Ammon's horn (tissue), 1 donor: Measurements from ENCODE around the gene CTAG1A.
"Not testable (repeated sequence)": the region's sequence is repeated elsewhere in the genome, so short reads cannot be mapped to it uniquely, and the experiment has no call there.

ENCODE experiments used
- DNase-seq: peaks from one replicate; pipeline ENCODE4 v3.0.0-alpha.2; 2016; ENCODE audit warnings: low spot score

CTAG1A gene

DNA sequence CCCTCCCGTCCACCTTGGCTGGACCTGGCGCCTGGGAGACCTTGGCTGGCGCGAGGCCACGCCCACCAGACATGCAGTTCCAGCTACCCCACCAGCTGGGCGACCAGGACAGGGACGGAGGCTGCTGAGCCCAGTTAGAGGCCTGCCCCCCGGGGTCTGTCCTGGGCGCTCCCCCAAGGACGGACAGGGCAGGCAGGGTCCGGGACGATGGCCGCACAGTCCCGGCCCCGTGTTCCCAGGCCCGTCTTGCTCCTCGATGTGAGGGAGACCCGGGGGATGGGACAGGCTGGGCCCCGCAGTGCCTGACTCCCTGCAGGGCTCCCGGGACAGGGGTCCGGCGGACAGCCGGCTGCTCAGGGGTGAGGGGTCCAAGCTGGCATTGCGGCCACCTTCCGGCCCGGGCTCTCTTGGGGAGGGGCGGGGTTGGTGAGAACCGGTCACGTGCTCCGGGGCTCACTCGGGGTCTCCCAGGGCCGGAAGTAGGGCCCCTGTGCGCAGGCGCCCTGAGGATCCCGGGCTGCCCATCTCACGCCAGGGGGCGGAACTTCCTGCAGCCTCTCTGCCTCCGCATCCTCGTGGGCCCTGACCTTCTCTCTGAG lies at the start of gene CTAG1A:
Gene CTAG1A, plus strand, starts transcription at position 549 of the 599 bp plus-strand sequence. CDS start 74 bp downstream, outside the sequence.
- not testable (repeated sequence) for DNase-seq

DNA sequence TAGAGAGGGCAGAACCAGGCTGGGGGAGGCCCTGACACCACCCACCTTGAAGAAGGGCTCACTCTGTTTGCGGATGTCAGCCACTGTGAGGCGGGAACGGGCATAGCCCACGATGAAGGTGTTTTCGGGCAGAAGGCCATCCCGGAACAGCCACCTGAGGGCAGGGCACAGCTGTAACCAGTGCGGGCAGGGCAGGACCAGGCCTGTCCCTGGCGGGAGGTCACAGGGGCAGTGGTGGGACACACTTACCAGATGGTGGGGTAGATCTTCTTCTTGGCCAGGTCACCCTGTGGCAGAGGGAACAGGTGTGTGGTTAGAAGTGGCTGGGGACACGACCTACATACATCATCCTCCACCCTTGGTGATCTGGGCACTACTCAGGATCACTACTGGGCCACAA lies 49.0 kb upstream of the CTAG1A start:
- no peak for DNase-seq

DNA sequence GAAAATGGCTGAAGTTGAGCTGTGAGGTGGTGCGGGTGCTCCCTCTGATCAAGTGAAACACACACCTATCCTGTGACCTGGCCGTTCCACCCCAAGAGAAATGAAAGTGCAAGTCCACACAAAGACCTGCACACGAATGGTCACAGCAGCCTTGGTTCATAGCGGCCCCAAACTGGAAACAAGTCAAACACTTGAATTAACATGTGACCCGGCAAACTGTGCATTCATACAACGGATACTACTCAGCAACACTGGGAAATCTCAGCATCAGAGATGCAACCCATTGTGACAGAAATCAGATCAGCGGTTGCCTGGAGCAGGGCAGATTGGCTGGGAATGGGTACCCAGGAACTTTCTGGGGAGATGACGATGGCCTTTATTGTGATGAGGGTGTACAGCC lies 45.9 kb upstream of the CTAG1A start:
- no peak for DNase-seq

DNA sequence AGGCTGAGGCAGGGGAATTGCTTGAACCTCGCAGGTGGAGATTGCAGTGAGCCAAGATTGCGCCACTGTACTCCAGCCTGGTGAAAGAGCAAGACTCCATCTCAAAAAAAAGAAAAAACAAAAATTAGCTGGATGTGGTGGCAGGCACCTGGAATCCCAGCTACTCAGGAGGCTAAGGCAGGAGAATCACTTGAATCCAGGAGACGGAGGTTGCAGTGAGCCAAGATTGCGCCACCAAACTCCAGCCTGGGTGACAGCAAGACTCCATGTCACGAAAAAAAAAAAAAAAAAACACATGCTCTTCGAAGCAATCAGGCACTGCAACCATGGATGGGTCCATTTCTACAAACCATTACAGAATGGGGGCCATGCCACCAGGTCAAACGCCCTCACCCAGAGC lies 44.6 kb upstream of the CTAG1A start:
- not testable (repeated sequence) for DNase-seq

DNA sequence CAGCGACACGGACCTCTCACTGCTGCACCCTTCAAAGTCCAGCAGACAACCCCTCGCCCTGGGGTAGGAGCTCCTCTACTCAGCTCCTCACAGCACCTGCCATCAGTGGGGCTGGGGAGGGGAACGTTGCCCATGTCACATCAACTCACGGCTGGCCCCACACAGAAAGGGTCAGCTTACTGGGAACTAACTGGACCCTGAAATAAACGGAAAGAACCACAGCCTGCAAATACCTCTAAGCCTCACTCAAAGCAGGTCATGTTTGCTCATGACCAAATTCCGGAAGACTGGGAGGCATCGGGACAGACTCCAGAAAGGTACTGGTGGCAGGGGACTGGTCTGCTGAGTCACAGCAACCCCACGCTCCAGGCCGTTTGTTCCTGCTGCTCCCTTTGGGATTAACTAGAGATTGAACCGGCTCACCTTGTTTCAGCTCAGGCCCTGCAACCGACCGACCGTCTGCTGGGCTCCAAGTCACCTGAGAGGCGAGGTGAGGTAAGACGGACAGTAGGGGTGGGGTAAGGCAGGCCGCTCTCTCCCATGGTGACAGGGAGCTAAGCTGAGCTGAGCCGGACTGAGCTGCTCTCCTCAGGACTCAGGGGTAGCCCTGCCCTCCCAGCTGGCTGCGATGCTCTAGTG lies 43.9 kb upstream of the CTAG1A start:
- DNase-seq, result no peak

DNA sequence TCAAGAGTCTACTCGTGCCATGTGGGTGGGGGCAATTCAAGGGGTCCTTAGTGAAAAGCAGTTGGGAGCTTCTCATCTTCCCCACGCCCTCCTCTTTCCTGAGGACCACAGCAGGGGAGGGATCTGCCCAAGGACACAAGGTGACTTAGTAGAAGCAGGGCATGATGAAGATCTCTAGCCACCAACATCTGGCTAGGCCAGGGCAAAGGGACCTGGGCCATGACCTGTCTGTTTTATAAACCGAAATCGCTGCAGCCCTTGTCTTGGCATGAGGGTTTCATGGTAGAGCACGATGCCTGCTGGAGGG lies 43.4 kb upstream of the CTAG1A start:
- DNase-seq, result no peak

DNA sequence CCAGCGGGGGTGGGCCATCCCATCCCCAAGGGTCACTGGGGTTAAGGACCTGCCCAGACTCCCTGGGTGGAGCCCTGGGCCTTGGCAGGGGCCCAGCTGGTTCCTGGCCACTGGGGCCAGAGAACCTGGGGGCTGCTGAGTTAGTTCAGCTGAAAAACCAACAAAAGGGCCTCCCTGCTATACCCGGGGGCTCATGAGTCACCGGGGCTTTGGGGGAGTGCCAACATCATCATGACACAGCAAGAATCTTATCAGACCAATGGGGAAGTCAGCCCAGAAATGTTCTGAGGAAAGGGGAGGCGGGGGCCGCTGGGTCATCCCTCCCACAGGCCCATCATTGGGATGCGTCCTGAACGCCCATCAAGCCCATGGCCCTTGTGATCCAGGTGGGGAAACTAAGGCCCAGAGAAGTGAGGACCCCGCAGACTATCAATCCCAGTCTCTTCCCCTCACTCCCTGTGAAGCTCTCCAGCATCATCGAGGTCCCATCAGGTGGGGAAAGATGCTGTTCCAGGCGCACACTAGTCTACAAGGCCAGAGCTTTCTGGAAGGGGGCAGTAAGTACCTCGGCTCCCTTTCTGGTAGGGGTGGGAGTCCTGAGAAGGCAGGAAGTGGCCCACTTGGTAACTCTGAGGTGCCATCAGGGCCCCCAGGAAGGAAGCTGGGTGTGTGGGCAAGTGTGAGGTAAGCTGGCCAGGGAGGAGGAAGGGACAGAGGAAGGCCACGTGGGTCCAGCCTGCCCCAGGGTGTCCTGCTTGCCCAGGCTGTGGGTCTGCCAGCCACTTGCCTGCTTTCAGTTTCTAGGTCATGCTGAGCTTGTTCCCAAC lies 42.8 kb upstream of the CTAG1A start:
- peak; percentile 69 for DNase-seq

DNA sequence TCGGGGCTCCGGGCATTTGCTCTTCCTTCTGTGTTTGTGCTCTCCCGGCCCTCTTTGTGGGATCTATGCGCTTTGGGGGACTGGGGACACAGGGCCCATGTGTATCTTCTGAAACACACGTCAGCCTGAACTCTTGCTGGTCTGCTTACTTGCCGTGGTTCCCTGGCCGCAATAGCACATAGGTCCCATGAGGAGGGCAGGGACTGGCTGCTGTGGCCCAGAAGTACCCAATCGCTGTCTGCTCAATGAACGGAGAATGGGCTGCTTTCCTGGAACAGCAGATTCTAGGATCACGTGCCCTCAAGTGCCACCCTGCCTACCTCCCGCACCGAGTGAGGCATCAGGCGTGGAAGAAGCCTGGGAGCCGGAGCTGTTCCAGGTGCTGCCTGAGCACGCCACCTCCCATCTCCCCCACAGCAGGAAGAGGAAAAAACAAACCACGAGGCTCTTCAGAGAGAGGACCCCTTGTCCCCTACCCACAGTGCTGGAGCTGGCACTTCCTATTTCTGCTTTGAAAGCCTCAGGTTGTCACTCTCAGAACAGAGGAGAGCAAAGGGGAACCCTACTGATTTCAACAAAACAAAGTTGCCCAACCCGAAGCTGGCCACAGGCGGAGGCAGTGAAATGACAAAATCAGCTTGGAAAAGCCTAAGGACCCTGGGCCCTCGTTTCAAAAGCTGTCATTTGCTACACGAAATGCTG lies 42.1 kb upstream of the CTAG1A start:
- no peak for DNase-seq

DNA sequence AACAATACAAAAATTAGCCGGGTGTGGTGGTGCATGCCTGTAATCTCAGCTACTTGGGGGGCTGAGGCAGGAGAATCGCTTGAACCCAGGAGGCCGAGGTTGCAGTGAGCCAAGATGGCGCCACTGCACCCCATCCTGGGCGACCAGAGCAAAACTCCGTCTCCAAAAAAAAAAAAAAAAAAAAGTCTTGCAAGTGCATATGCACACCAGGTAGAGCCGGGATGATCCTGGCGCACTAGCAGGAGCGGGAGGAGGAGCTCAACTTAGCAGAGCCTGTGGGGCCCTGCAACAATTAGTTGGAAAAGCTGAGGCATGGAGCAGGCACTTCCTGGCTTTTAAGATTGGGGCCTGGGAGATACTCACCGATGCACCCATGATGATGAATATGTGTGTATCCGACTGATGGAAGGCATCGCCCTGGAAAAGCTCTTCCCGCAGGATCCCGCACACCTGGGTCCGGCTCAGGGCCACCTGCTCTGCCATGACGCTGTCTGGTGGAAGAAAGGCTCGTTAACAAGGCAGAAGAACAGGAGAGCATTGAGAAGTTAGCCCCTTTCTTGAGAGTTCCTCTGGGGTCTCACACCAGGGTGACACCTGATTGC lies 39.2 kb upstream of the CTAG1A start:
- DNase-seq, result no peak

DNA sequence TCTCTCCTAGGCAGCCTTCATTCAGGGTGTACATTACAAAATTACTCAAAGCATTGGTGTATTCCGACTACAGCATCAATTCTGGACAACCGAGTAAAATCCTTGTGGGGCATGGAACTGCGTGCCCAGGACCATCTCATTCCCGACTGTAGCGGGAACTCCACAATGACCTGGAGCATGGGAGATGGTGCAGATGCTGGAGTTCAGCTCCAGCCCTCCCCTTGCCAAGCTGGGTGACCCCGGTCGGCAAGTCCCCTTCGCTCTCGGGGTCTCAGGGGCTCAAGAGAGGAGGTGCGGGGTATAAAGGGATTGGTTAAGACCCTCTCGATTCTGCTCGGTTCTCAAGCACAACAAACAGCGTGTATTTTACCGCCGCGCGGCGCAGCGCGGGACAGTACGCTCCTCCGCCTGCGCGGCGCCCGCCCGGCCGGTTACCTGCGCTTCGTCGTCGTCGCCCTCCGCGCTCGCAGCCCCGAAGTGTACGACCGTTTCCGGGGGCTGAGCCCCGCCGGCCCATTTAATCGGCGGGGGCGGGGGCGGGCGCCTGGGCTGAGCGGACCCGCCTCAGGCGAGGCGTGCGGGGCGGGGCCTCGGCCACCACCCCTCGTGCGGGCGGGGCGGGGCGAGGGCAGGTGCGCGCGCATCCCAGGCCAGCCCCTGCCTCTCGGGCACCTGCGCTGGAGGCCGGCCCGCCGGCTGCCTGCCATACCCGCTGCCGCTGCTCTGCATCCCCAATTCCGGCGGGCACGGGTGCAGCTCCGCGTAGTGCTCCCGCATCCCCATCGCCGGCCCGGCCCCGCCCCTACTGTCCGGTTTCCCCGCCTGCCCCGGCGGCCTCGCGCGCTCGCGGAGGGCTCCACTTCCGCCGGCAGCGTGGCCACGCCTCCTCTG lies 38.3 kb upstream of the CTAG1A start, which contains the start of gene G6PD:
Gene G6PD, minus strand, starts transcription at position 493 of the 891 bp plus-strand sequence. CDS start 691 bp downstream, outside the sequence.
- peak; percentile 68 for DNase-seq

DNA sequence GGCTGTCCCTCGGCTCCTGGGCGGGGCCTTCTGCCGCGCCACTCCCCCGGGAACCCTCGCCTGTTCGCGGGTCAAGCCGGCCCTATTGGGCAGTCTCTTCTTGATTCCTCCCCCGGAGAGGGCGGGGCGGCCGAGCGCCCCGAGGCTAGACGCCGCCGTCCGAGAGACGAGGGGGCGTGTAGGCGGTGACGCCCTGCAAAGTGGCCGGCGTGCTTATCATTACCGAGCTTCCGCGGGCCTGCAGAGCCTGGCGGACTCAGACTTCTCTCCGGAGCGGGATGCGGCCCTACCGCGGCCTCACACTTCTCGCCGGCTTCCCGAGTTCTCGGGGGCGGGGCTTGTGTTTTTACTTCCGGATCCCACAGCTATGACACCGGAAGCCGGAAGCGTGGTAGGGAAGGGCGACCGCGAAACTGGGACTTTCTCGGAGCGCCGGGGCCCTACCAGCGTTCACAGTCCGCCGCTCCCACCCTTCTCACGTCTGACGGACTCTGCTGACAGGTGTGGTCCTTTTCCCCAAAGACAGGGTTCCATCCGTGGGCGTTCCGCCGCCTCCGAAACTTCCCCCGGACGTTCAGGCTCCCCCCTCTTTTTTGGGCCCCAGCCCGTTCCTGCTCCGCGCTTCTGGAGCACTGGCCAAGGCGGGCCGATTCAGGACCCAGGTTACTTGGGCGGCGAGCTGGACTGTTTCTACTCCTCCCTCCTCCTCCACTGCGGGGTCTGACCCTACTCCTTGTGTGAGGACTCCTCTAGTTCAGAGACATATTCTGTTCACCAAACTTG lies 37.5 kb upstream of the CTAG1A start, which contains the start of gene IKBKG:
Gene IKBKG, plus strand, starts transcription at position 376 of the 783 bp plus-strand sequence. CDS start 4,383 bp downstream, outside the sequence.
- peak; percentile 94 for DNase-seq

DNA sequence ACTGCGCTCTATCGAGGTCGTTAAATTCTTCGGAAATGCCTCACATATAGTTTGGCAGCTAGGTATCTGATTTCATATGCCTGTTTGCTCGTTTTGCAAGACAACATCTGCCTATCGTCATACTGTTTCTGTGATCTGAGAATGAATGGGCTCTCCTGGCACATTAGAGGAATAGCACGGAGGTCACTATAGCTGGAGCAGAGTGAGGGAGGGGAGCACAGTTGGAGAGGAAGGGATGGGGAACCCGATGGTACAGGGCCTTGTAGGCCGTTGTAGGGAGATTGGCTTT lies 37.0 kb upstream of the CTAG1A start:
- DNase-seq, result no peak

DNA sequence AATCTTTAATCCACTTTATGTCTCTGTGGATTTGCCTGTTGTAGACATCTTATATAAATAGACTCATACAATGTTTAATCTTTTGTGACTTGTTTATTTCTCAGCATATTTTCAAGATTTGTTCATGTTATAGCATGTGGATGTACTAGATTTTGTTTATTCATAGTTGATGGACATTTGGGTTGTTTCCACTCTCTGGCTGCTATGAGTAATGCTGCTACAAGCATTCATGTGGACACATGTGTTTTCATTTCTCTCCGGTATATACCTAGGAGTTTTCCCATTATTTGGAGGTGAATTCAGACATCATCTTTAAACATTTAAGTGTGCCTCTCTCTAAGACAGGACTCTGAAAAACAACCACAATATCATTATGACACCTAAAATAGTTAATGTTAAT lies 35.2 kb upstream of the CTAG1A start:
- no peak for DNase-seq

DNA sequence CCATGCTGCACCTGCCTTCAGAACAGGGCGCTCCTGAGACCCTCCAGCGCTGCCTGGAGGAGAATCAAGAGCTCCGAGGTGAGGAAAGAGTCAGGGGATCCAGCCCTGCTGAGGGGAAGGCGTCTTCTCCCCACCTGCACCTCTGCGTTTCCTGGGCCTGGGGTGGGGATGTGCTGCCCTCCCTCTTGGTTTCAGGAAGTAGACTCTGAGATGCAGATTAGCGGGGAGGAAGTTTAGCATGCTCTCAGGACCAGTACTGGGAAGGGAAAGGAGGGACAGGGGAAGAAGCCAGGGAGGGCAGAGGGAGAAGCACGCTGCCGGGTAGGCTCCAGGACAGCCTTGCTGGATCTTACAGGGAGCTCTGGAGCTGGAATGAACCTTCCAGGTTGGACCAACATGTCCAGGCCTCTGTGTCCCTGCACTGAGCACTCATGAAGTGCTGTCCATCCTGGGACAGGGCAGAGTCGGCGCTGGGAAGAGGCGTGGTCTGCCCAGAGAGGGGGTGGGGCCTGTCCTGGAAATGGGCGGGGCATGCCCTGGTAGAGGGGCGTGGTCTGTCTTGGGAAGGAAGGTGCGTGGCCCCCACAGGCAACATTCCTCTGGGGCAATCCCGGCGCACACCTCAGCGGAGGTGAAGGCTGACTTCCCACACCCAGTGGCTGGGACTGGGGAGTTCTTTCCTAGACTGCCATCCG lies 32.7 kb upstream of the CTAG1A start:
- not testable (repeated sequence) for DNase-seq

DNA sequence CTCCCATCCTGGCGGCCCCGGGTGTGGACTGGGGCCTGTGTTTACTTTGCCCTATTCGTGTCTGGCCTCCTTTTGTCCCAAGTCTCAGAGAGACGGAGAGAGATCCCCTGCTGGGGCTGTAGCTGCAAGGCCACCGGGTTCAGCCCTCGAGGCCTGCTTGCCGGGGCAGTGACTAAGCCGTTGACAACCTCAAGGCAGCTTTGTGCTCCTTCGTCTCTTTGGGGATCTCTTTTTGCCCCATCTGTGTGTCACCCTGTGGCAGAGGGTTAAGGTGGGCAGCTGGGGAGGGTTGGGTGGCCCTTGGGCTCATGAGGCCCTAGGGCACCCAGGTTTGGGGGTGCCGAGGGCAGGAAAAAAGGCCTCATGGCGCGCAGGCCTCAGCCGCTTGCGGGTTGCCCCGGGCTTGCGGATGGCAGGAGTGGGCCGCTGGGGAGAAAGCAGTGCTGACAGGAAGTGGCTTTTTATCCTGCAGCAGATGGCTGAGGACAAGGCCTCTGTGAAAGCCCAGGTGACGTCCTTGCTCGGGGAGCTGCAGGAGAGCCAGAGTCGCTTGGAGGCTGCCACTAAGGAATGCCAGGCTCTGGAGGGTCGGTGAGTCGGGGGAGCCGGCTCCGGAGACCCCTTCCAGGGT lies 26.8 kb upstream of the CTAG1A start:
- not testable (repeated sequence) for DNase-seq

DNA sequence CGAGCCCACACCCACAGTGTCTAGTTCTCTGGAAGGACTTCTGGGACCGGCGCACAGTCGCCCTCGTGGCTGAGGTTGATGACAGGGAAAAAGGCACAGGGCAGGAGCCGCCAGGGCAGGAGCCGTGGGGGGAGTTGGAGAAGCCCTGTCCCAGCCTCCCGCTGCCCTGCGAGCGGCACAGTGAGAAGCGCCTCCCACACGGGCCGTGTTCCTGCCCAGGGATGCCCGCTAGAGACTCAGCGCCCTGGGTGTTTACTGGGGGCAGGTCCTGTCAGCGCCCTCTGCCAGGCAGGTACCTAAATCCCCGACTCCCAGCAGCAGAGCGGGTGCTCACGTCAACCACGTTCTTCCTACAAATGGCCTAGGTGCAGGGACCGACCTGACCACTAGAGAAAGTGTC lies 26.0 kb upstream of the CTAG1A start:
- DNase-seq, result not testable (repeated sequence)

DNA sequence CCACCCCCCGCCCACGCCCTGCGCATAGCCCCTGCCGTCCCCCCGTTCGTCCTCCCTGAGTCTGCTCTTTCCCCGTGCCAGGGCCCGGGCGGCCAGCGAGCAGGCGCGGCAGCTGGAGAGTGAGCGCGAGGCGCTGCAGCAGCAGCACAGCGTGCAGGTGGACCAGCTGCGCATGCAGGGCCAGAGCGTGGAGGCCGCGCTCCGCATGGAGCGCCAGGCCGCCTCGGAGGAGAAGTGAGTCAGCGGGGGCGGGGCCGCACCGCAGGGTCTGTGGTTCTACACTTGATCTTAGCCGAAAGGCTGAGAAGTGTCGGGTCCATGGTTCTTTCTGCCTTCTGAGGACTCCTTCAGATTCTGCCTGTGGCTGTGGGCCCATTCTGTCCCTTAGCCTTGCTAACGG lies 24.6 kb upstream of the CTAG1A start:
- not testable (repeated sequence) for DNase-seq

DNA sequence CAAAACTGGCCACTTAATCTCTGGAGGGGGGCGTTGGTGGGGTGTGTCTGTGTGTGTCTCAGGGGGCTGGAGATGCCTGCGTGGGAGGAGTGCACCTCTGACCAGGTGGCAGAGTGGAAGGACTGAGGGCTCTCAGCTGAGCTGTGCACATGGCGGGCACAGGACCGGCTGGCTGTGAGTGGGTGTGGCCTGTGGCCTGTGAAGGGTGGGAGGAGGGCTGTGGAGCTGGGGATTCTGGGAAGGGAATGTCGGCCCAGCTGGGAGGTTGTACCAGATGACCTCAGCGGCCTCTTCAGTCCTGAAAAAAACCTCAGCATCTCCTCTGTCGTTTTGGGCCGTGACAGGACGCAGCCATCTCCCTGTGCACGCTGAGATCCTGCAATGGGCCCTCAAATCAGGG lies 22.6 kb upstream of the CTAG1A start:
- not testable (repeated sequence) for DNase-seq

DNA sequence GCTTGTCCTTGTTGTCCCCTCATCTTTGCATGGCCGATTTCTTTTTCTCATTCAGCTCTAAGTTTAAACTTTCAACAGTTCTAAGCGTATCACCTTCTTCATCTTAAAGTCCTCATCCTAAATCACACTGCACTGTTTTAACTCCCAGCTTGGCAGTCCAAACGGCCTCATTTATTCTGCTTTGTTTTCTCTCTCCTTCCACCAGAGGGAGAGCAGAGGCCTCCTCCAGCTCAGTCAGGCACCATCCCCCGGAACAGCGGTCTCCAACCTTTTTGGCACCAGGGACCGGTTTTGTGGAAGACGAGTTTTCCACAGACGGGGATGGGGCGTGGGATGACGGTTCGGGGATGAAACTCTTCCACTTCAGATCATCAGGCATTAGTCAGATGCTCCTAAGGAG lies 14.6 kb upstream of the CTAG1A start:
- not testable (repeated sequence) for DNase-seq
